Breast epithelium (tissue), 4 donors: Measurements from ENCODE around the gene GNG11. TPM values are rescaled to one million over a fixed set of nuclear protein-coding genes. Genes with fewer than 3 reads are reported as not detected.

Source experiments
- DNase-seq, 2 donors: peaks; one replicate each; pipeline ENCODE4 v3.0.0-alpha.2; 2019; ENCODE audit warnings: low spot score in 2 of 2
- H3K27ac ChIP-seq, 2 donors: fragments of 200-600 bp; sonication (generic) in 1 of 2; one replicate each; pipeline ENCODE4 v1.5.1; 2016 to 2019; ENCODE audit warnings: mild to moderate bottlenecking in 1 of 2
- H3K27me3 ChIP-seq, 2 donors: fragments of 200-600 bp; sonication (generic) in 1 of 2; one replicate each; pipeline versions ENCODE4 v1.5.1 to v1.6.0; 2017 to 2019; ENCODE audit warnings: control low read depth in 1 of 2, mild to moderate bottlenecking in 1 of 2
- H3K36me3 ChIP-seq: fragments of 200-600 bp; one replicate; pipeline ENCODE4 v1.5.1; 2019
- H3K4me1 ChIP-seq, 2 donors: fragments of 200-600 bp; sonication (generic); one replicate each; pipeline ENCODE4 v1.5.1; 2016 to 2019; ENCODE audit warnings: control low read depth in 1 of 2
- H3K4me3 ChIP-seq, 3 donors: fragments of 200-600 bp; sonication (generic); 1 replicate in 2 of 3; 2 replicates in 1 of 3; pipeline ENCODE4 v1.5.1; 2016 to 2019; ENCODE audit warnings: mild to moderate bottlenecking in 3 of 3, moderate library complexity in 2 of 3
- H3K9me3 ChIP-seq, 2 donors: fragments of 200-600 bp; sonication (generic) in 1 of 2; one replicate each; pipeline ENCODE4 v1.5.1; 2016 to 2019; ENCODE audit warnings: control low read depth in 1 of 2
- CTCF ChIP-seq, 3 donors: fragments of 450-650 bp; IDR thresholded peaks; one replicate each; pipeline ENCODE4 v1.5.1; 2016 to 2017; ENCODE audit warnings: antibody characterized with exemption in 3 of 3, mild to moderate bottlenecking in 3 of 3, moderate library complexity in 3 of 3
- POLR2A ChIP-seq: fragments of 450-650 bp; IDR thresholded peaks from one replicate; pipeline ENCODE4 v1.6.1; 2016; ENCODE audit warnings: antibody characterized with exemption, mild to moderate bottlenecking, moderate library complexity
- POLR2AphosphoS5 ChIP-seq, 3 donors: sonication (generic); formaldehyde crosslinking; IDR thresholded peaks; one replicate each; pipeline ENCODE4 v1.6.1; 2017; ENCODE audit warnings: antibody characterized with exemption in 3 of 3
- intact Hi-C: fragments of 100-400 bp; cut with DNase I; formaldehyde crosslinking; loops from one replicate; pipeline ENCODE4 v1.15.1; 2023; ENCODE audit warnings: low total_unique reads
- total RNA-seq, 3 donors: library from RNA; depleted of rRNA; stranded (reverse); fragments of >200 nt; gene quantifications; one replicate each; pipeline ENCODE4 v1.1.0, GENCODE V29; 2016

Gene GNG11
- total RNA-seq, 3 donors from 2014 or later, result 17.3 to 40.0 (median 25.4) TPM

GRCh38 chr7:93948873-93949272 lies 27.3 kb downstream of the GNG11 start:
- TF ChIP-seq POLR2A (no peak), POLR2AphosphoS5 (IDR thresholded peaks at IDR 0.05) (no peak), CTCF (IDR thresholded peaks at IDR 0.05) (no peak)
- H3K36me3 ChIP-seq, result no peaks in the 10 kb centered on the region
- H3K27me3 ChIP-seq, result no peaks in the 10 kb centered on the region
- no peak for DNase-seq
- H3K4me3 ChIP-seq, result no peak overlapping the region
- H3K27ac ChIP-seq, result no peak overlapping the region
- no peaks in the 10 kb centered on the region for H3K9me3 ChIP-seq
- H3K4me1 ChIP-seq, result no peaks in the 10 kb centered on the region
- intact Hi-C loops, result no loop called here

- TF ChIP-seq POLR2AphosphoS5 (IDR thresholded peaks at IDR 0.05), result no peak
- TF ChIP-seq CTCF (IDR thresholded peaks at IDR 0.05), result no peak
- TF ChIP-seq POLR2A, result no peak
- Histone ChIP-seq H3K27ac (no peak overlapping the region), H3K9me3 (no peaks in the 10 kb centered on the region), H3K4me1 (no peaks in the 10 kb centered on the region), H3K36me3 (no peaks in the 10 kb centered on the region), H3K4me3 (no peak overlapping the region), H3K27me3 (no peaks in the 10 kb centered on the region)
- intact Hi-C loops, result no loop called here
- no peak for DNase-seq
Measured at GRCh38 chr7:93949423-93949822, 27.9 kb downstream of the GNG11 start.

GRCh38 chr7:93955304-93955703 lies 33.8 kb downstream of the GNG11 start:
- no peak overlapping the region for H3K27ac ChIP-seq
- no peaks in the 10 kb centered on the region for H3K9me3 ChIP-seq
- DNase-seq, result no peak
- no peaks in the 10 kb centered on the region for H3K4me1 ChIP-seq
- H3K4me3 ChIP-seq, result no peak overlapping the region
- no peaks in the 10 kb centered on the region for H3K27me3 ChIP-seq
- no peak for TF ChIP-seq CTCF (IDR thresholded peaks at IDR 0.05)
- TF ChIP-seq POLR2AphosphoS5 (IDR thresholded peaks at IDR 0.05), result no peak
- TF ChIP-seq POLR2A, result no peak
- H3K36me3 ChIP-seq, result no peaks in the 10 kb centered on the region
- intact Hi-C loops, result loop anchor here (5.0 kb wide), 1 partner anchor 1712 kb away; no protein-coding TSS in a partner anchor

GRCh38 chr7:93957767-93958166 lies 36.2 kb downstream of the GNG11 start:
- no peaks in the 10 kb centered on the region for H3K36me3 ChIP-seq
- TF ChIP-seq POLR2AphosphoS5 (IDR thresholded peaks at IDR 0.05) (no peak), CTCF (IDR thresholded peaks at IDR 0.05) (no peak), POLR2A (no peak)
- no peak overlapping the region for H3K4me3 ChIP-seq
- DNase-seq, result no peak
- intact Hi-C loops, result loop anchor here (5.0 kb wide), 1 partner anchor 1710 kb away; no protein-coding TSS in a partner anchor
- H3K9me3 ChIP-seq, result no peaks in the 10 kb centered on the region
- no peaks in the 10 kb centered on the region for H3K27me3 ChIP-seq
- H3K27ac ChIP-seq, result no peak overlapping the region
- H3K4me1 ChIP-seq, result no peaks in the 10 kb centered on the region

GRCh38 chr7:93958216-93958615 lies 36.7 kb downstream of the GNG11 start:
- no peaks in the 10 kb centered on the region for H3K9me3 ChIP-seq
- H3K27ac ChIP-seq, result no peak overlapping the region
- H3K36me3 ChIP-seq, result no peaks in the 10 kb centered on the region
- H3K4me3 ChIP-seq, result no peak overlapping the region
- no peaks in the 10 kb centered on the region for H3K4me1 ChIP-seq
- no peak for TF ChIP-seq POLR2A
- TF ChIP-seq POLR2AphosphoS5 (IDR thresholded peaks at IDR 0.05), result no peak
- TF ChIP-seq CTCF (IDR thresholded peaks at IDR 0.05), result no peak
- DNase-seq, result no peak
- intact Hi-C loops, result loop anchor here (5.0 kb wide), 1 partner anchor 1709 kb away; no protein-coding TSS in a partner anchor
- no peaks in the 10 kb centered on the region for H3K27me3 ChIP-seq
